Fibroblast of lung (primary cell): ENCODE results near the gene CDH26.

Experiments
- EZH2 ChIP-seq: IDR thresholded peaks from 2 replicates; pipeline ENCODE4 v1.5.1; 2012; ENCODE audit warnings: low read length, control low read depth, mild to moderate bottlenecking; ENCODE audit errors: missing control alignments
- TF ChIP-seq, protein P1 (sequence below), 2 donors: IDR thresholded peaks in 1 of 2; conservative IDR thresholded peaks in 1 of 2; 1 replicate in 1 of 2; 2 replicates in 1 of 2; pipeline ENCODE4 v1.5.1; 2011 to 2012; ENCODE audit warnings: low read length in 2 of 2, control low read depth in 1 of 2, inconsistent platforms in 1 of 2, low read depth in 1 of 2, mild to moderate bottlenecking in 1 of 2

DNA sequence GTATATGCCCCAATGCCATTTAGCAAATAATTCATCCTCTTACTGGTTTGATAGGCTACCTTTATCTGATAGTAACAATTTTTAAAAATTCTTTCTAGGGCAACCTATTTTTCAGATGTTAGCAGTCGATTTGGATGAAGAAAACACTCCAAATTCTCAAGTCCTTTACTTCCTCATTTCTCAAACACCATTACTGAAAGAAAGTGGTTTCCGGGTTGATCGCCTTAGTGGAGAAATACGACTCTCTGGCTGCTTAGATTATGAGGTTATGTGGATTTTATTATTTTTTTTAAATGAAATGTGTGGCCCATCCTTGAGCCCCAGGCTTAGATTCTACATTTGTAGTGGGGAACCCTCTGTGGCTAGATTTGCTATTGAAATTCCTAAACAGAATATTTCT is 26.3 kb downstream of the CDH26 start:
- TF ChIP-seq, protein P1, sequence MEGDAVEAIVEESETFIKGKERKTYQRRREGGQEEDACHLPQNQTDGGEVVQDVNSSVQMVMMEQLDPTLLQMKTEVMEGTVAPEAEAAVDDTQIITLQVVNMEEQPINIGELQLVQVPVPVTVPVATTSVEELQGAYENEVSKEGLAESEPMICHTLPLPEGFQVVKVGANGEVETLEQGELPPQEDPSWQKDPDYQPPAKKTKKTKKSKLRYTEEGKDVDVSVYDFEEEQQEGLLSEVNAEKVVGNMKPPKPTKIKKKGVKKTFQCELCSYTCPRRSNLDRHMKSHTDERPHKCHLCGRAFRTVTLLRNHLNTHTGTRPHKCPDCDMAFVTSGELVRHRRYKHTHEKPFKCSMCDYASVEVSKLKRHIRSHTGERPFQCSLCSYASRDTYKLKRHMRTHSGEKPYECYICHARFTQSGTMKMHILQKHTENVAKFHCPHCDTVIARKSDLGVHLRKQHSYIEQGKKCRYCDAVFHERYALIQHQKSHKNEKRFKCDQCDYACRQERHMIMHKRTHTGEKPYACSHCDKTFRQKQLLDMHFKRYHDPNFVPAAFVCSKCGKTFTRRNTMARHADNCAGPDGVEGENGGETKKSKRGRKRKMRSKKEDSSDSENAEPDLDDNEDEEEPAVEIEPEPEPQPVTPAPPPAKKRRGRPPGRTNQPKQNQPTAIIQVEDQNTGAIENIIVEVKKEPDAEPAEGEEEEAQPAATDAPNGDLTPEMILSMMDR (conservative IDR thresholded peaks at IDR 0.05 in 1 of 2, IDR thresholded peaks at IDR 0.05 in 1 of 2; ENCODE audit: low read depth in 1 of 2, low read length in 2 of 2): no peak
- no peak for TF ChIP-seq EZH2
